GM19452 (cell line): ENCODE measurements around the gene ANKRD63.

ENCODE experiments used
- ATAC-seq: cut with Tn5 transposase; IDR thresholded peaks from one replicate; pipeline ENCODE4 v1.9.1; 2021; ENCODE audit not compliant: unreplicated experiment

ANKRD63 gene

GRCh38 chr15:40280260-40281056, 2.4 kb downstream of the ANKRD63 start:
- no peak for ATAC-seq

GRCh38 chr15:40279437-40280141, 3.3 kb downstream of the ANKRD63 start:
- ATAC-seq: no peak

GRCh38 chr15:40278026-40278425, 4.8 kb downstream of the ANKRD63 start:
- ATAC-seq: no peak

- ATAC-seq: no peak
Observed at GRCh38 chr15:40277471-40277870, 5.4 kb downstream of the ANKRD63 start.

GRCh38 chr15:40276927-40277326, 5.9 kb downstream of the ANKRD63 start:
- no peak for ATAC-seq

- ATAC-seq: no peak
Observed at GRCh38 chr15:40275954-40276353, 6.9 kb downstream of the ANKRD63 start.

- ATAC-seq: no peak
Observed at GRCh38 chr15:40275523-40275922, 7.3 kb downstream of the ANKRD63 start.

GRCh38 chr15:40274350-40275274, 8.3 kb downstream of the ANKRD63 start:
- ATAC-seq: no peak

- no peak for ATAC-seq
Observed at GRCh38 chr15:40273428-40273827, 9.4 kb downstream of the ANKRD63 start.

- ATAC-seq: no peak
Observed at GRCh38 chr15:40272485-40273056, 10.3 kb downstream of the ANKRD63 start.

GRCh38 chr15:40271685-40272484, 11.0 kb downstream of the ANKRD63 start:
- ATAC-seq: no peak

GRCh38 chr15:40270246-40270995, 12.4 kb downstream of the ANKRD63 start:
- no peak for ATAC-seq

GRCh38 chr15:40269604-40270003, 13.3 kb downstream of the ANKRD63 start:
- ATAC-seq: no peak

- no peak for ATAC-seq
Observed at GRCh38 chr15:40267670-40268069, 15.2 kb downstream of the ANKRD63 start.

GRCh38 chr15:40266828-40267304, 16.0 kb downstream of the ANKRD63 start:
- ATAC-seq: no peak

GRCh38 chr15:40265875-40266274, 17.0 kb downstream of the ANKRD63 start:
- no peak for ATAC-seq

- ATAC-seq: no peak
Observed at GRCh38 chr15:40265355-40265754, 17.5 kb downstream of the ANKRD63 start.

GRCh38 chr15:40264321-40265153, 18.3 kb downstream of the ANKRD63 start:
- ATAC-seq: no peak
